SKM-1 treated with dmso at 0.1 percent for 144 hours (cell line): ENCODE data around the gene ATP5IF1.

Experiments used
- DNase-seq: peaks from one replicate; lab custom pipeline; 2025; ENCODE audit not compliant: unreplicated experiment; lab: John Stamatoyannopoulos, UW

The ATP5IF1 gene

DNA sequence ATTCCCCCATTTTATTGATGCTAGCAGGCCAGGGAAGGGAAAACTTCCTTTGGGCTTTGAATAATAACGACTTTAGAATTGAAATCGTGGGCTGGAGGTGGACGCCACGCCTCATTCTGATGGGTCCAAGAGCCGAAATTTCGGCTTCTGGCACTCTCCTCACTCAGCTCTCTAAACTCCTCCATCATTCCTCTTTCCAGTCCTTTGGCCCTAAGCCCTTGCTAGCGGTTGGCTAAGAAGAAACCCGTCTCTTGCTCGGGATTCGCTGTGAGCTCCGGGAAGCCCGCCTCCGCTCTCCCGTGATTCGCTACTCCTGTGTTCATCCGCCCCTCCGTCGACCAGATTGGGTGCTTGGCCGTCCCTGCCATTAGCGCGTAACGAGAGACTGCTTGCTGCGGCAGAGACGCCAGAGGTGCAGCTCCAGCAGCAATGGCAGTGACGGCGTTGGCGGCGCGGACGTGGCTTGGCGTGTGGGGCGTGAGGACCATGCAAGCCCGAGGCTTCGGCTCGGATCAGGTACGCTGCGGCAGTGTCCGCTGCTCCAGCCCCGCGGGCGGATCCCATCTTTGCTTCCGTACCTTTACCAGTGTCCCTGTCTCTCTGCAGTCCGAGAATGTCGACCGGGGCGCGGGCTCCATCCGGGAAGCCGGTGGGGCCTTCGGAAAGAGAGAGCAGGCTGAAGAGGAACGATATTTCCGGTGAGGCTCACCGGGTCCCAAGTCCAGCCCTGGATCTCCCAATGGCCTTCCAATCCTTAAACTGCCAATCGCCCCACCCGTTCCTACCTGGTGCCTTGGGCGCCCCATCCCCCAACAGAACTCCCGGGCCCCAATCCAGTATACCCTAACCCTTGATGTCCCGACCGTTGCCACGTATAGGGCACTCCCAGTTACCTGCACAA lies at the start of gene ATP5IF1:
Gene ATP5IF1 (plus strand): TSS at position 370 of the 901 bp plus-strand sequence. CDS start 60 bp downstream, at position 430.
- DNase-seq, result peak; percentile 99

- DNase-seq, result peak; percentile 13
These were observed 45.5 kb upstream of the ATP5IF1 start for GRCh38 chr1:28190337-28190979.

DNA sequence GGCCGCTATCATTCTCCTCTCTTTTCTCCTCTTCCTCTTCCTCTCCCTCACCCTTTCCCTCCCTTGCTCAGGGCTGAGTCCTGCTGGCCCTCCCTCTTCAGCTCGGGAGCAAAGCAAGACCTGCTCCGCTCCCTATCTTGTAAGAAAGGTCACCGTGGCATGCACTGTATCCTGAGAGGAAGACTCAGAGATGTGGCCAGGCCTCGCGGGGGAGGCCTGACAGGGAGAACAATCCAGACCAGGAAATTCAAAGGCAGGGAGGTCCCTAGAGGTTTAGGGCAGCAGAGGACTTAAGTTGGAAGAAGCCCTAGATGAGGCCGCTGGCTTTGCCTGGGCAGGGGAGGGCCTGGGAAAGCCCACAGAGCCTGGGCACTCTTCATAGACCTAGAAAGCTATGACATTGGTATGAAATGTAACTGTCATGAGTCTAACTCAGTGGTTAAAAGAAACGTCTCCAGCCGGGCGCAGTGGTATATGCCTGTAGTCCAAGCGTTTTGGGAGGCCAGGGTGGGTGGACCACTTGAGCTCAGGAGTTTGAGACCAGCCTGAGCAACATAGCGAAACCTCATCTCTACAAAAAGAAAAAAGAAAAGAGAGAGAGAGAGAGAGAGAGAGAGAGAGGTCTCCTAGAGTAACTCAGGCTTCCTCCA lies 44.8 kb upstream of the ATP5IF1 start:
- DNase-seq, result no peak

DNA sequence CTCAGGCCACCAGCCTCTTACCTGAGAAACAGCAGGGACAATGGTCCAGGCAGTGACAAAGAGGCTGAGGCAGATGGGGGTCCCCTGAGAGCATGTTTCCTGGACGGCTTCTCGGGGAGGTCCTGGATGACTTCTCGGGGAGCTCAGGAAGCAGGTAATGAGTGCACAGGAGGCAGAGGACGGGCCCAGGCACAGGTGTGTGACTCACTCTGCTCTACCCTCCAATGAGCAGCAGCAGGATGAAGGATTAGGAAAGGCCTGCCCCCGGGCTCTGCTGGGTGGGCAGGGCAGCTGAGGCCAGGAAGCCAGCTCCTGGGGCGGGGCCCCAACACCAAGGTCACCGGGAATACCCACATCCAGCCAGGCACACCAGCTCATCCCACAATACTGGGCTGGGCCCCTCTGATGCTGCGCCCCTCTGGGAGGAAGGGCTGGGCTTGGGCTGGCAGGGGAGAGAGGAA lies 42.2 kb upstream of the ATP5IF1 start:
- DNase-seq, result no peak

DNA sequence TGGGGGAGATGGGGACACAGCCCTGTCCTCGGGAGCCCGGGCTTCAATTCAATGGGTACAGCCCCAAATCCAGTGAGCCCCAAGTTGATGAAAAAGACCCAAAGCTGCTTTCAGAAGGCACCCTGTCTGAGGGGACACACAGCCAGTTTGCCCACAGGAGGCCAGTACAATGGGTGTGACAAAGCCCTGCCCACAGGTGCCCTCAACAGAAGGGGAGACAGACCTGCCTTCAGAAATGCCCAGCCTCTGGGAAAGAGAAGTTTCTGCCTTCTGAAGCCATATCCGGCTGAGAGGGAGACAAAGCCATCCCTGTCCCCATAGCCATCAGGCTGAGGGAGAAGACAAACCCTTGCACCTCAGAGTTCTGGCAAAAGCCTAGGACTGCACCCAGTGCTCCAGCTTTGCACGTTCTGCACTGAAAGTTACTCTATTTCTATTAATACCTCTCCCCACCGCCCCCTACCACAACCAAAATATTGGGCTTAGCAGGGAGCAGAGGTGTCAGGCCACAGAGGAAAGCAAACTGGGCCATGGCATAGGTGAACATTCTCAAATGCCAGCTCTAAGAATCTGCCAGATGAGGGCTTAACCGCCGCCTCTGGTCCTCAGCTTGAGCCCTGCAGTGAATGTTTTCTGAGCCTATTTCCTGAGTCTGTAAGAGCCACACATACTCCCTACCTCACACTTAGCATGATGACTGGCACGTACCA lies 41.4 kb upstream of the ATP5IF1 start:
- no peak for DNase-seq

DNA sequence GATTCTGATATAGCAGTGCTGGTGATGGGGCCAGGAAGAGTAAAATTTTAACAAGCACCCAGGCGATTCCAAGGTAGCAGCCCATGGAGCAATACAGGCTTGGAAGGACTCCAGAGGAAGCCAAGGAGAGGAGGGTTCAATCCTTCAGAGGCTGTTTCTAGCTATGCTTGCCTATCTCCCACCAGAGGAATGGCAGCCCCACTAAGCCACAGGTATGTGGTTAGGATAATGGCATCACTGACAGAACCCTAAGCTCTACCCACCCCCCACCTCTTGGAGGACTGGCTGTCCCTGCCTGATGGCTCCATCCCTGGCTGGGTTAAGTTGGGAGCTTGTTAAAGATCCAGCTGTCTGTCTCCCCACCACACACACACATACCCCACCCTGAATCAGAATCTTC lies 40.1 kb upstream of the ATP5IF1 start:
- DNase-seq, result no peak

DNA sequence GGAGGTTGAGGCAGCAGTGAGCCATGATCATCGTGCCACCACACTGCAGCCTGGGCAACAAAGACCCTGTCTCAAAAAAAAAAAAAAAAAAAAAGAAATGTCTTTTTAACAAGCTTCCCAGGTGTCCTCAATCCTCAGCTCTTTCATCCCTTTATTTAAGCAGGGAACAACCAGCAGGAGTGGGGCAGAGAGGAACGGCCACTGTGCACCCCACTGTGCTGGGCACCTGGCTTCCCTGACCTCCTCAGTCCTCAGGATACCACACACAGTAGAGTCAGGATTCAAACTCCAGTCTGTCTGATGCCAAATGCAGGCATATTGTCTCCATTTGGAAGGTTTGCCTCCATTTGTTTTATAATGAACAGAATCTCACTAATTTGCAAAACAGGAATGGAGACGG lies 39.6 kb upstream of the ATP5IF1 start:
- no peak for DNase-seq

GRCh38 chr1:28197682-28198415 lies 38.1 kb upstream of the ATP5IF1 start:
- no peak for DNase-seq

GRCh38 chr1:28199328-28200233 lies 36.3 kb upstream of the ATP5IF1 start:
- DNase-seq, result no peak

GRCh38 chr1:28200234-28200873 lies 35.6 kb upstream of the ATP5IF1 start:
- no peak for DNase-seq

- DNase-seq, result no peak
These were observed 30.7 kb upstream of the ATP5IF1 start for GRCh38 chr1:28205243-28205642.

GRCh38 chr1:28208818-28209441 lies 27.0 kb upstream of the ATP5IF1 start:
- peak; percentile 58 for DNase-seq

- no peak for DNase-seq
These were observed 26.2 kb upstream of the ATP5IF1 start for GRCh38 chr1:28209700-28210099.

- no peak for DNase-seq
These were observed 22.6 kb upstream of the ATP5IF1 start for GRCh38 chr1:28213315-28213714.

- no peak for DNase-seq
These were observed 6.8 kb upstream of the ATP5IF1 start for GRCh38 chr1:28229089-28229488.

DNA sequence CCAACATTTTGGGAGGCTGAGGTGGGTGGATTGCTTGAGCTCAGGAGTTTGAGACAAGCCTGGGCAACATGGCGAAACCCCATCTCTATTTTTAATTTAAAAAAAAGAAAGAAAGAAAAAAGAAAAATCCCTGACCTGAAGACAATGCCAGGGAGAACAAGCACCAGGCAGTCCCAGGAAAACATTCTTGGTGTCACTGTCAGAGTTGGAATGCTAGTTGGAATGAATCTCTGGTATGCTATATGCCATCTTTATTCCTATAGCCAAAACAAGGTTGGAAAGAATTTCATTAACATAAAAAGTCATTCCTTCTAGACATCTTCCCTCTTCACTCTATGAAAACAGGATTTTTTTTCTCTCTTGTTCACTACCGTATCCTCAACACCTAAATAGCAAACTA lies 5.9 kb upstream of the ATP5IF1 start:
- DNase-seq, result no peak

DNA sequence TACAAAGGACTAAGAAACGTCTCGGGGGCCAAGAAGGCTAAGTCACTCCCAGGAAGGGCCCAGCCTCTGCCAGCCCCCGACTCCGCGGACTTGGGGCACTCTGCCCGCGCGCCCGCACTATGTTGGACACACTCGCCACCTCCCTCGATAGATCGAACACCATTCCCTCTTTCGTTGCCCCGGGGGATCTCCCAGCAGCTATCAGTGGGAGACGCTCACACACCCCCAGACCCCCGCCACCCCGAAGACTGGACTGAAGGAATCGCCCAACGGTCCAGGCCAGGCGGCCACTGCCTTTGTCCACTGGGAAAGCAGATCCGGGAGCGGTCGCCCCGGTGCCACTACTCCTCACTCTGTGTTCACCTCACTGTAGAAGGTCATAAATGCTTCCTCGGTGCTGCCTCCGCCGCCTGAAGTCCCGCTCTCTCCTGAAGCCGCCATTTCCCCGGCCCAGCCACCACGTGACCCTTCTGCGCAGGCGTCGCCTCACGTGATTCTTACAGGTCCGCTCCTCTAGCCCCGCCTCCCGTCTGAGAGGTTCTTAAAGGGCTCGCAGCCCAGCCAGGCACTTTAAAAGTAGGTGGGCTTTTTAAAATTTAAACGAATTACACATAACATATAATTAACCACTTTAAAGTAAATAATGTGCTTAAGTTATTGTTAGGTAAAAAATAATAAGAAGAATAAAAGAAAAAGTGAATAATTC lies 3.2 kb upstream of the ATP5IF1 start, which contains the start of gene DNAJC8:
Gene DNAJC8 (minus strand): TSS at position 472 of the 706 bp plus-strand sequence. CDS start 31 bp downstream, at position 441.
- peak; percentile 88 for DNase-seq

- DNase-seq, result no peak
These were observed 2.7 kb upstream of the ATP5IF1 start for GRCh38 chr1:28233264-28233606.
